ENCODE measurements around the gene KIF12.

DNA sequence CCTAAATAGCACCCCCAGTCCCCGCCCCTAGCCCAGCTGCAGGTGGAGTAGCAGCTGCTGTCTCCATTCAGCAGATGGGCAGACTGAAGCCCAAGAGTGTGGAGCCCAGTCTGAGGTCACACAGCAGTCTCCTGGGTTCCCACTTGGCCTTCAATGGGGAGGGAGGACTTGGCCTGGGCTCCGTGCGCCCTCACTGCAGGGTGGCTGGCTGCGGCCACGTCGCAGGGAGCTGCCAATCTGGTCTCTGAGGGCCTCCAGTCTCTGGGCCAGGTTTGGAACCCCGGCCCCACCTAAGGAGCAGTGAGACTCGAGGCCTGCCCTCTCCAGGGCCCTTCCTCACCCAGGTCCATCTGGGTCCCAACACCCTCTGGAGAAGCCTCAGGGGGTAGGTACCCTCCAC is 7.4 kb downstream of the KIF12 start:
- TF ChIP-seq, protein P1, sequence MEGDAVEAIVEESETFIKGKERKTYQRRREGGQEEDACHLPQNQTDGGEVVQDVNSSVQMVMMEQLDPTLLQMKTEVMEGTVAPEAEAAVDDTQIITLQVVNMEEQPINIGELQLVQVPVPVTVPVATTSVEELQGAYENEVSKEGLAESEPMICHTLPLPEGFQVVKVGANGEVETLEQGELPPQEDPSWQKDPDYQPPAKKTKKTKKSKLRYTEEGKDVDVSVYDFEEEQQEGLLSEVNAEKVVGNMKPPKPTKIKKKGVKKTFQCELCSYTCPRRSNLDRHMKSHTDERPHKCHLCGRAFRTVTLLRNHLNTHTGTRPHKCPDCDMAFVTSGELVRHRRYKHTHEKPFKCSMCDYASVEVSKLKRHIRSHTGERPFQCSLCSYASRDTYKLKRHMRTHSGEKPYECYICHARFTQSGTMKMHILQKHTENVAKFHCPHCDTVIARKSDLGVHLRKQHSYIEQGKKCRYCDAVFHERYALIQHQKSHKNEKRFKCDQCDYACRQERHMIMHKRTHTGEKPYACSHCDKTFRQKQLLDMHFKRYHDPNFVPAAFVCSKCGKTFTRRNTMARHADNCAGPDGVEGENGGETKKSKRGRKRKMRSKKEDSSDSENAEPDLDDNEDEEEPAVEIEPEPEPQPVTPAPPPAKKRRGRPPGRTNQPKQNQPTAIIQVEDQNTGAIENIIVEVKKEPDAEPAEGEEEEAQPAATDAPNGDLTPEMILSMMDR (IDR thresholded peaks at IDR 0.05; ENCODE audit: low read depth, low read length, poor library complexity, severe bottlenecking) = no peak
- TF ChIP-seq EZH2phosphoT487 (IDR thresholded peaks at IDR 0.05; ENCODE audit: borderline replicate concordance, low read length) = no peak
